H7 (cell line): ENCODE measurements around the gene TIGD1. TPM values are rescaled to one million over a fixed set of nuclear protein-coding genes. Genes with fewer than 3 reads are reported as not detected.
A peak's percentile ranks its signal among the peaks of the same experiment; 100 is the strongest.

Source experiments
- DNase-seq: peaks from one replicate; pipeline ENCODE4 v3.0.0; 2012
- H3K27me3 ChIP-seq: 2 replicates; pipeline ENCODE4 v1.6.0; 2011; ENCODE audit warnings: mild to moderate bottlenecking, low read length; ENCODE audit not compliant: control insufficient read depth, insufficient read depth
- H3K36me3 ChIP-seq: replicated peaks from 2 replicates; pipeline ENCODE4 v1.5.1; 2011; ENCODE audit warnings: low read length; ENCODE audit not compliant: control insufficient read depth, insufficient read depth
- H3K4me3 ChIP-seq: 2 replicates; pipeline ENCODE4 v1.5.1; 2011; ENCODE audit warnings: low read depth, mild to moderate bottlenecking, control low read depth, low read length, moderate library complexity; ENCODE audit not compliant: insufficient read depth
- total RNA-seq: library from RNA; depleted of rRNA; stranded (reverse); fragments of >200 nt; shearing (Covaris generic); gene quantifications from 2 replicates; pipeline ENCODE4 v1.2.3, GENCODE V29; 2014; rRNA removed

The TIGD1 gene
- 5.0 and 8.0 TPM in 2 replicates for total RNA-seq

DNA sequence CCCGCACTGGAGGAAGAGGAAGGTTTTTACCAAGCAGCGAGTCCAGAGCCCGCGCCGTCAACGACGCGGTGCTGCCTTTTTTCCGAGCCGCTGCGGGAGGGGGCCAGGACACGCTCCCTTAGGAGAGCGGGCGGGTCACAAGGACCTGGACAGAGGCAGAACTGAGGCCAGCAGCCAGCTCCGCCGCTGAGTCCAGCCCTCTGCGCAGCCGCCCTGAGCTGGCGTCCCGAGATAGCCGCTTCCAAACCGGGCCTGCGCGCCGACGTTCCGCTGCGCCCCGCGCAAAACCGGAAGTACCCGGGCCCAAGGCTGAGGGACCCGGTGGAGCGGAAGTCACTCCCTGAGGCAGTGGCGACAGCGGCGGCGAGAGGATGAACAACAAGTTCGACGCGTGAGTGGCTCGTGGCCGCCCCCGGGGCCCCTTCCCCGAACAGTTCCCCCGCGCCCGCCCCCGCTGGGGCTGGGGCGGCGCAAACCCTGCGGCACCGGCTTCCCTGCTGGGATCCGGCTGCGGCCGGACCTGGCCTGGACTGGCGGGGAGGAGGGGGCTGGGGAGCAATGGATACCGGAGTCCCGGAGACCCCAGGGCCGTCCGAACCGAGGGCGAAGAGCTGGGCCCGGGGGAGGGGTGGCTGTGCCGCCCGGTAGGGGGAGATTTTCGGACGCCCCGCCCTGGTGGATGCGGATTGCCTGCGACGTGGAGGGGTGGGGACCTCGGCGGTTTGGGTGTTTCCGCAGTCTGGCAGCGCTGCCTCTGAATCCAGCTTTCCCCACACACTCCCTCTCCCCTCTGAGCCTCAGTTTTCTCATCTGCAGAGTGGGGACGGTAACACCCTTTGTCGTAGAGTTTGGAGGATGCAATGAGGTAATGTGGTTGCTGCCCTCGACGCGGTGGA, at the start of gene TIGD1, which contains the start of gene EIF4E2:
Gene TIGD1, minus strand, starts transcription at position 204 of the 896 bp plus-strand sequence. CDS start 675 bp downstream, outside the sequence.
Gene EIF4E2, plus strand, starts transcription at position 336 of the 896 bp plus-strand sequence. Its CDS starts 36 bp downstream, at position 372.
- peak; percentile 99 for DNase-seq
- peak within 1 kb of the TSS; percentile 84 for H3K4me3 ChIP-seq
- no peaks in the 10 kb centered on the region; the same call in none of the 2 replicates for H3K36me3 ChIP-seq
- no peaks in the 10 kb centered on the region for H3K27me3 ChIP-seq

DNA sequence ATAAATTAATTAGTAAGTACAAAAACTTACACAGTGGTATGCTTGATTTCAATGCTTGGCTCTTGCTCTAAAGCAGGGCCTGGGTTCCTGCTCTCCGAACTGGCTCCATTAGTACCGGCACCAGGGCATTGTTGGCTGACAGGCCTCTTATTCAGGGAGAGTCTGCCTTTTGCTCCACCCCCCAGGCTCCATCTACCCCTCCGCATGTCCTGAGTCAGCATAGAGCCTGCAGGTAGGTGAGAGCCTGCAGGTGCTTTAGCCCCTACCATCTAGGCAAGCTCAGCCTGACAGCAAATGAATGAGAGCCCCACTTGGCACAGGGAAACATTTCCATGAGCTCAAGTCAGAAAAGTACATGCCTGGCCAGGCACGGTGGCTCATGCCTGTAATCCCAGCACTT, 47.9 kb upstream of the TIGD1 start:
- H3K27me3 ChIP-seq, result no peaks in the 10 kb centered on the region
- no peak overlapping the region for H3K4me3 ChIP-seq
- no peaks in the 10 kb centered on the region for H3K36me3 ChIP-seq
- peak; percentile 63 for DNase-seq

DNA sequence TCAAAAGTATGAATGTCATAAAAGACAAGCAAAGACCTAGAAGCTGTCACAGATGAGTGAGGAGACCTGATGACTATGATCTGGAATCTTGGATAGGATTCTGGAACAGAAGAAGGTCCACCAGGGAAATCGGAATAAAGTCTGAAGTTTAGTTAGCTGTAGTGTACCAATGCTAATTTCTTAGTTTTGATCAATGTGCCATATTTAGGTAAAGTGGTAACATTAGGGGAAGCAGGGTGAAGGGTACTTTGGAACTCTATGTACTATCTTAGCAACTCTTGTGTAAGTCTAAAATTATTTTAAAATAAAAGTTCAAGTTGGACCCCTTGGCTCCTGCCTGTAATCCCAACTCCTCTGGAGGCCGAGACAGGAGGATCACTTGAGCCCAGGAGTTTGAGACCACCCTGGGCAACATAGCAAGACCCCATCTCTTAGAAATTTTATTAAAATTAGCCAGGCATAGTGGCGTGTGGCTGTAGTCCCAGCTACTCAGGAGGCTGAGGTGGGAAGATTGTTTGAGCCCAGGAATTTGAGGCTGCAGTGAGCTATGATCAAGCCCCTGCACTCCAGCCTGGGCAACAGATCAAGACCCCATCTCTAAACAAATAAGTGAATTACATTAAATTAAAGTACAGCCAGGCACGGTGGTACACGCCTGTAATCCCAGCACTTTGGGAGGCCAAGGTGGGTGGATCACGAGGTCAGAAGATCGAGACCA, 47.2 kb upstream of the TIGD1 start:
- no peak for DNase-seq
- no peak overlapping the region for H3K4me3 ChIP-seq
- H3K36me3 ChIP-seq, result no peaks in the 10 kb centered on the region
- no peaks in the 10 kb centered on the region for H3K27me3 ChIP-seq

DNA sequence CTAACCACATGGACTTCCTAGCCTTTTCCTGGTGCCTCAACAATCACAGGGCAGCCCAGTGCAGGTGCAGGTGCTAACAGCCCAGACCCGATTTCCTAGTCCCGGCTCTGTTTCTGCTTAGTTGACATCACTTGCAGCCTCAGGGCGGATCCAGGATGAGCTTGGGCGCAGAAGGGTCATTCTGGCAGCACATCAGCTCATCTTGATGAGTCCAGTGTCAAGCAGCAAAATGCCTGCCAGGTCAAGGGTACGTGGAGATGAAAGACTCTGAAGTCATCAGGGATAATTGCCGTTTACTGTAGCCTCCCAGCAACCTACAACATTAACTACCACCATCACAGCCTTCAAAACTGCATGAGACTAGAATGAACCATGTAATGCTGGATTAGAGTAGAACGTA, 43.6 kb upstream of the TIGD1 start:
- DNase-seq, result no peak
- Histone ChIP-seq H3K36me3 (no peaks in the 10 kb centered on the region), H3K27me3 (no peaks in the 10 kb centered on the region), H3K4me3 (no peak overlapping the region)

DNA sequence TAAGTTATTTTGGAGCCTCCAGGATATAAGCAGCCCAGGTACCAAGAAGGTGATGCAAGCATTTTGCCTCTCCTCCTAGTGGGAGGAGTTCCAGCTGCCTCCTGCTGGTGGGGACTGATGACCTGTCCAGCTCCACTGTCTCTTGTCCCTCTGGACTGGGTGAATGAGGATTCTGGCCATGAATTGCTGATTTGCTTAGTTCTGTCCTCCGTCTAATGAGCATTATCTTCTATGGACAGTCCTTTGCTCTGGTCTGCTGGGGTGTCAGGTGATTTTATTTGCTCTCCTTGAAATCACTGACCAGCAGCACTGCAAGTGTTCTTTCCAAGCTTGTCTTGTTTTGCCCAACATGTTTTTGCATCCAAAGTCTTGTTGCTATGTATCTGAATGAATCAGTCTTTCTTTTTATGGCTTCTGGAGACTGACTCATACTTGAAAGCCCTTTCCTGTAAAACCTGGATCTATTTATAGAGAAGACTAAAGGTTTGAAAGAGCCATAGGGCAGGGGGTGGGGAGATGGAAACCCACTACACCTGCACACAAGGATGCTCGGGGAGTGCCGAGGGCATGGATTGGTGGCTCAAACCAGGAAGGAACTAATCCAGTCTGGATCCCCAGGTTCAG, 42.5 kb upstream of the TIGD1 start:
- Histone ChIP-seq H3K36me3 (no peaks in the 10 kb centered on the region), H3K4me3 (no peak overlapping the region), H3K27me3 (no peaks in the 10 kb centered on the region)
- no peak for DNase-seq

DNA sequence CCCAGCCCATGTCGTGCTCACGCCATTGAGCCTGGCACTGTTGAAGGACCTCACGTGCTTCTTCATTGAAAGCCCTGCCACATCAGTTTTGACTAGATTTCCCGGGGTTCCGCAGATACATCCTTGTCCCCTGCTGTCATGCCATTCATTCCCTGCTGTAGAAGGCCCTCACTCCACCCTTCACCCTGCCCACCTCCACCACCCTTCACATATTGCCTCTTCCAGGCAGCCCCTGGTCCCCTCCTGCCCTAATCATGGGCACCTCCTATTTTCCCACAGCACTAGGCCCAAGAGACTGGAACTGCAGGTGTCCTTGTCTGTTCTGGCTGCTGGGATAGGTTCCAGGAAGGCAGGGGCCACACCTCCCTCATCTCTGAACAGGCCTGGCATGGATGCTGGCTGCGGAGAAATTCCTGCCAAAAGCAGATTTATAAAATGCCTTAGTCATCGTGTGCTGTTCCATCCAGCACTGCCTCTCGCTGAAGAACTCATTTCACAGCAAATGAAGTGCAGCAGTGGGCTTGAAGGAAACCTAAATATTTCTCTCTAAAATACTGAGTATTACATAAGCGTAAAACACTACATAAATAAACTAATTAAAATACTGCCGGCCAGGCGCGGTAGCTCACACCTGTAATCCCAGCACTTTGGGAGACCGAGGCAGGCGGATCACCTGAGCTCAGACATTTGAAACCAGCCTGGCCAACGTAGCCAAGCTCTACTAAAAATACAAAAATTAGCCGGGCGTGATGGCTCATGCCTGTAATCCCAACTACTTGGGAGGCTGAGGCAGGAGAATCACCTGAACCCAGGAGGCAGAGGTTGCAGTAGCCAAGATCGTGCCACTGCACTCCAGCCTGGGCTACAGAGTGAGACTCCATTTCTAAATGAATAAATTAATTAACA, 38.6 kb upstream of the TIGD1 start:
- H3K36me3 ChIP-seq, result peaks cover 1% of the 10 kb centered on the region; the same call in 1 of the 2 replicates
- DNase-seq, result no peak
- no peaks in the 10 kb centered on the region for H3K27me3 ChIP-seq
- no peak overlapping the region for H3K4me3 ChIP-seq

DNA sequence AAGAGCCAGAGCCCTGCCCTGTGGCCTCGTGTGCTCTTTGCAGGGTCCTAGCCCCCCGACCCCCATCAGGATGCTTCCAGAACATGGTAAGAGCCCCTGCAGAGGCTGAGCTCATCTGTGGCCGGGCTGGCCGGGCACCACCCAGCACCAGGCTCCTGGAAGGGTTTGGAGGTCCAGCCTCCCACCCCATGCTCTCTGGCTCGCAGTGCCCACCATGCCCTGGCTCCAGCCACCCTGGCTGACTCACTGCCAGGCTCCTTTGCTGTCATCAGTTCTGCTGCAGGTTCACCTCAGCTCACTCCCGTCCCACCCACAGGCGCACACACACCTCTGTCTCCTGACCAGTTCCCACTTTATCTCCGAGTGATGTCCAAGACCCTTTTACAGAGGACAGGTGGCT, 37.7 kb upstream of the TIGD1 start:
- no peak for DNase-seq
- Histone ChIP-seq H3K4me3 (no peak overlapping the region), H3K27me3 (no peaks in the 10 kb centered on the region), H3K36me3 (peaks cover 1% of the 10 kb centered on the region)

DNA sequence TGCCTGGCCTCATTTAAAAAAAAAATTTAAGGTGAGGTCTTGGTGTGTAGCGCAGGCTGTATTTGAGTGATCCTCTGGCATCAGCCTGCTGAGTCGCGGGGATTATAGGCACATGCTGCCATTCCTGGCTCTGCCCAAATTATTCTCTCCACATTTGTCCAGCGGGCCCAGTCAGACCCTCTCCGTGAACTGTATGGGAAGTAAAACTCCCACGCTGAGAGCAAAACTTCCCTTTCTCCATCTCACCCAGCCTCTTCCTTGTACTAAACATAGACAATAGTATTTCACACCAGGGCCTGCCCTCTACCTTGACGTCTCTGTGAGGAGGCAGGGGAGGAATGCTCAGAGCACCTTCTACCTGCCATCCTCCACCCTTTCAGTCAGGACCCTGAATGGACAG, 37.2 kb upstream of the TIGD1 start:
- DNase-seq, result no peak
- peaks cover 1% of the 10 kb centered on the region for H3K36me3 ChIP-seq

DNA sequence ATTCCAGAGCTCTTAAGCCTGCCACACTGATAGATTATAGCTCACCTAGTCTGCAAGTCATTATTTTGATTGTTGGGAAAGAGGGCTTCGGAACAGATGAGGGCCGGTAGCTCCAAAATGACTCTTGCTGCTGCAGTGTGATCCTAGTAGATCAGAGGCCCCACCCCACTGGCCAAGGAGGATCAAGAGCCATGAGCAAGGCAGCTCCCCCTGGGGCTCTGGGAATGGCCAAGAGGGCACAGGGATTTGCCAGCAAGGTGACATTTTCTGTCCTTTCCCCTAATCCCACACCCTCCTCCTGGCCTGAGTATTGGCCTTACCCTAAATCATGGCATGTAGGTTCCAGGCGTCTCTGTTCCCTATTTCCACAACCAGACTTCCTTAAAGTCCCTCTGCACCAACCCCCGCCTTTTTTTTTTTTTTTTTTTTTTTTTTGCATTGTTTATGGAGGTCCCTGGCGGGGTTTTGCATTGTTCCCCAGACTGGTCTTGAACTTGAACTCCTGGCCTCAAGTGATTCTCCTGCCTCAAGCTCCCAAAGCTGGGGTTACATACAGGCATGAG, 36.7 kb upstream of the TIGD1 start:
- Histone ChIP-seq H3K27me3 (no peaks in the 10 kb centered on the region), H3K36me3 (peaks cover 1% of the 10 kb centered on the region), H3K4me3 (no peak overlapping the region)
- DNase-seq, result peak; percentile 51

More for the DNA sequence above, 37.2 kb upstream of the TIGD1 start:
- no peak overlapping the region for H3K4me3 ChIP-seq
- H3K27me3 ChIP-seq, result no peaks in the 10 kb centered on the region

DNA sequence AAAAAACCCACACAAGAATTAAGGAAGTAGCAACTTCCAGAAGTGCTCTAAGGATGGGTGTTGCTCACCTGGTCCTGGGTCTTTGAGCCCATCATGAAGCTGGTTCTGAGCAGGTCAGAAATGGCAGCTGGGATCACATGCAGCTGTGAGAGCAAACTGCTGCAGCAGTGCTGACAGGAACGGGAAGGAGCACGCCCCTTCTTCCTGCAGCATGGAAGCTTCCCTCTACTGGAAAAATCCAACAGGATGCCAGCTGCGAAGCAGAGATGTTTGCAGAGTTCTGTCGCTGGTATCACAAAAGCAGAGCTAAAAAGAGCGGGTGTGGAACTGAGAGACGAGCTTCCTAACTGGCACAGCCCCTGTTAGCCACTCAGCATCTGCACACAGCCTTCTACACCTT, 33.9 kb upstream of the TIGD1 start:
- Histone ChIP-seq H3K4me3 (no peak overlapping the region), H3K27me3 (no peaks in the 10 kb centered on the region), H3K36me3 (peaks cover 1% of the 10 kb centered on the region)
- DNase-seq, result no peak

DNA sequence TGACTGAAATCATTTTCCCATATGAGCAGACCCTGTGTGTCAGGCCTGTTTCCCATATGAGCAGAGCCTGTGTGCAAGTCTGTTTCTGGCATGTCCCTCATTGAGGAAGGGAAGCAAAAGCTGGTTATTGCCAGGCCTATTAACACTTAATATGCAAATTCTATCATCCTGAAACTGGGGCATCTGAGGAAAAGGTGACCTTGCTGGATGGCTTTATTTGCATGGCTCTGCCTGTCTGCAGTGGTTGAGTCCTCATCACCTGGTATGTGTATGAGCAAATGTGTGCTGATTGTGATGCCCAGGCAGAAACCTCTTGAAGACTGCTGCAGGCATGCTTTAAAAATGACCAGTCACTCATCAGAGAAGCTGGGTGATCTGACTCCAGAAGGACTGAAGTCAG, 31.4 kb upstream of the TIGD1 start:
- Histone ChIP-seq H3K27me3 (no peaks in the 10 kb centered on the region), H3K4me3 (no peak overlapping the region), H3K36me3 (peaks cover 1% of the 10 kb centered on the region)
- DNase-seq, result no peak

DNA sequence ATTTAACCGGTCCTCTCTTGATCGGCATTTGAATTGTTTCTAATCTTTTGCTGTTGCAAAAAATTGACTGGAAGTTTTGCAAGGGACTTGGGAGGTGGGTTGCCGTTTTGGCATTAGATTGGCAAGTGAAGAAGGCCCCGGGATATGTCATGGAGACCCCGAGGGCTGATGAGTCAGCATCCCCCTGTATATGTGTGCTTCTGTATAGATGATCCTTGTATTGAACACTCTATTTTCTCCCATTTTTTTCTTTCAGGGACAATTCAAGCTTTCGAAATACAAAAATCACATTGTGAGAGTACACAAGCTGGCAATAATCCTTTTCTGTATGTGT, 30.3 kb upstream of the TIGD1 start:
- H3K36me3 ChIP-seq, result peaks cover 1% of the 10 kb centered on the region
- no peak overlapping the region for H3K4me3 ChIP-seq
- no peaks in the 10 kb centered on the region for H3K27me3 ChIP-seq
- DNase-seq, result no peak

DNA sequence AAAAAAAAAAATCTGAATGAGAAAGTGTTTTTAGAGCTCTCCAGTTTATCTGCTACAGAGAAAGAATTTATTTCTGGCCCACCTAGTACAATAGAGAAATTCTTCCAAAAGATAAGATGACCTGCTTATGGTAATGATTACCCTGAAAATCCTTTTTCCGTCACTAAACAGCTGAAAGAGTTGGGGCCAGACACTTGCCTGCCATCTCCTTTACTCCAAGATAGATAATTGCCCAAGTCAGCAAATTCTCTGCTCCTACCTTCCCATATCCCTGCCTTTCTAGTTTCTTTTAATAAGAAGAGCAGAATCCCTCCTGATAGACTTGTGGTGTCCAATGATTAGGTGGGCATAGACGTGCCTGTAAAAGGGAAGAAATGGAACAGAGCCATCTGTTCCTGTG, 28.3 kb upstream of the TIGD1 start:
- DNase-seq, result no peak
- H3K36me3 ChIP-seq, result peaks cover 2% of the 10 kb centered on the region
- no peak overlapping the region for H3K4me3 ChIP-seq
- H3K27me3 ChIP-seq, result no peaks in the 10 kb centered on the region

DNA sequence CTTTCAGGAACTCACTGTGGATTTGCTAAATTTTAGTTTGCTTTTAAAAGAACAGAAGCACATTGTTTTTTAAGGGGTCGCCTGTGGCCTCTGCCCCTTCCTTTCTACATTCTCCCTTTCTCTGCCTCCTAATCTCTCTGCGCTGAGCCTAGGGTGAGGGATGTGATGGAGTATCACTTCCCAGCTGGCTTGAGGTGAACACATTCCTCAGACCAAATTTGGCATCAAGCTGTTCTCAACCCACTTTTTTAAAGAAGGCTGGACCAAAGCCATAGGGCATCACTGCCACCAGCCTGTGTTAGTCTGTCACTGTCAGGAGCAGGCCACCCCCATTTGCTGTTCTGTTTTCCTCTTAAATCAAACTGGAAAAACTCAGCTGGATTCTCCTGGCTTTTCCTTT, 27.5 kb upstream of the TIGD1 start:
- peaks cover 2% of the 10 kb centered on the region for H3K36me3 ChIP-seq
- no peaks in the 10 kb centered on the region for H3K27me3 ChIP-seq
- no peak for DNase-seq
- no peak overlapping the region for H3K4me3 ChIP-seq
